Hepatocyte (in vitro differentiated cells): ENCODE measurements around the gene RAET1G. TPM values are rescaled to one million over a fixed set of nuclear protein-coding genes. Genes with fewer than 3 reads are reported as not detected.

Experiments used
- DNase-seq: peaks from one replicate; pipeline ENCODE4 v3.0.0-alpha.2; 2016; ENCODE audit warnings: low spot score
- H2AFZ ChIP-seq: fragments of 200-600 bp; sonication (generic); 2 replicates; pipeline ENCODE4 v1.6.0; 2016; ENCODE audit warnings: antibody characterized with exemption, mild to moderate bottlenecking
- H3K27ac ChIP-seq: fragments of 200-600 bp; sonication (generic); 2 replicates; pipeline ENCODE4 v1.5.1; 2016; ENCODE audit warnings: mild to moderate bottlenecking
- H3K27me3 ChIP-seq: fragments of 200-600 bp; sonication (generic); 2 replicates; pipeline ENCODE4 v1.6.1; 2016
- H3K36me3 ChIP-seq: fragments of 200-600 bp; sonication (generic); replicated peaks from 2 replicates; pipeline ENCODE4 v1.5.1; 2016; ENCODE audit warnings: low read depth; ENCODE audit not compliant: insufficient read depth
- H3K4me1 ChIP-seq: fragments of 200-600 bp; sonication (generic); 2 replicates; pipeline ENCODE4 v1.5.1; 2016; ENCODE audit warnings: mild to moderate bottlenecking, moderate library complexity; ENCODE audit not compliant: insufficient read depth
- H3K4me2 ChIP-seq: fragments of 200-600 bp; sonication (generic); 2 replicates; pipeline ENCODE4 v1.6.0; 2016
- H3K4me3 ChIP-seq: fragments of 200-600 bp; sonication (generic); 2 replicates; pipeline ENCODE4 v1.5.1; 2016; ENCODE audit warnings: mild to moderate bottlenecking
- H3K79me2 ChIP-seq: fragments of 200-600 bp; sonication (generic); 2 replicates; pipeline ENCODE4 v1.6.0; 2017; ENCODE audit warnings: mild to moderate bottlenecking
- H3K9me2 ChIP-seq: fragments of 200-600 bp; sonication (generic); replicated peaks from 2 replicates; pipeline ENCODE4 v1.6.0; 2017; ENCODE audit warnings: mild to moderate bottlenecking; ENCODE audit not compliant: insufficient read depth
- H3K9me3 ChIP-seq: fragments of 200-600 bp; sonication (generic); 2 replicates; pipeline ENCODE4 v1.5.1; 2016; ENCODE audit warnings: low read depth, mild to moderate bottlenecking
- H4K20me1 ChIP-seq: fragments of 200-600 bp; sonication (generic); 2 replicates; pipeline ENCODE4 v1.6.0; 2016; ENCODE audit warnings: mild to moderate bottlenecking; ENCODE audit not compliant: insufficient read depth, poor library complexity, severe bottlenecking
- EZH2 ChIP-seq: fragments of 200-600 bp; sonication (generic); IDR thresholded peaks from 2 replicates; pipeline ENCODE4 v1.6.1; 2016; ENCODE audit warnings: antibody characterized with exemption, mild to moderate bottlenecking, borderline replicate concordance
- EZH2phosphoT487 ChIP-seq: fragments of 200-600 bp; sonication (generic); IDR thresholded peaks from one replicate; pipeline ENCODE4 v1.6.1; 2018; ENCODE audit warnings: antibody characterized with exemption, mild to moderate bottlenecking, low read depth, moderate library complexity; ENCODE audit not compliant: unreplicated experiment, severe bottlenecking
- WGBS: methylation state at CpG from one replicate; pipeline ENCODE4 v1.1.6; 2016; ENCODE audit warnings: low lambda C conversion rate; ENCODE audit errors: missing lambda C conversion rate; 5-methylcytosine and 5-hydroxymethylcytosine counted together
- polyA plus RNA-seq: library from polyadenylated mRNA; unstranded; fragments of >200 nt; fragmentation: Nextera tagmentation; extraction: Ambion mirVana; gene quantifications from 2 replicates; pipeline ENCODE4 v1.2.1, GENCODE V29; 2016
- total RNA-seq: library from RNA; depleted of rRNA; stranded (reverse); fragments of >200 nt; gene quantifications from 2 replicates; pipeline ENCODE4 v1.2.3, GENCODE V29; 2014
- TF ChIP-seq, protein P1 (sequence below): fragments of 200-600 bp; sonication (generic); IDR thresholded peaks from 2 replicates; pipeline ENCODE4 v1.5.1; 2016; ENCODE audit warnings: antibody characterized with exemption, mild to moderate bottlenecking; ENCODE audit not compliant: poor library complexity

RAET1G gene
- total and polyA plus RNA-seq, 2 experiments from 2014 or later: 0.31 to 1.5 TPM

- no peaks in the 10 kb centered on the region for H3K27me3 ChIP-seq
- H3K4me3 ChIP-seq: no peak overlapping the region
- no peaks in the 10 kb centered on the region for H4K20me1 ChIP-seq
- TF ChIP-seq EZH2phosphoT487: no peak
- TF ChIP-seq, protein P1, sequence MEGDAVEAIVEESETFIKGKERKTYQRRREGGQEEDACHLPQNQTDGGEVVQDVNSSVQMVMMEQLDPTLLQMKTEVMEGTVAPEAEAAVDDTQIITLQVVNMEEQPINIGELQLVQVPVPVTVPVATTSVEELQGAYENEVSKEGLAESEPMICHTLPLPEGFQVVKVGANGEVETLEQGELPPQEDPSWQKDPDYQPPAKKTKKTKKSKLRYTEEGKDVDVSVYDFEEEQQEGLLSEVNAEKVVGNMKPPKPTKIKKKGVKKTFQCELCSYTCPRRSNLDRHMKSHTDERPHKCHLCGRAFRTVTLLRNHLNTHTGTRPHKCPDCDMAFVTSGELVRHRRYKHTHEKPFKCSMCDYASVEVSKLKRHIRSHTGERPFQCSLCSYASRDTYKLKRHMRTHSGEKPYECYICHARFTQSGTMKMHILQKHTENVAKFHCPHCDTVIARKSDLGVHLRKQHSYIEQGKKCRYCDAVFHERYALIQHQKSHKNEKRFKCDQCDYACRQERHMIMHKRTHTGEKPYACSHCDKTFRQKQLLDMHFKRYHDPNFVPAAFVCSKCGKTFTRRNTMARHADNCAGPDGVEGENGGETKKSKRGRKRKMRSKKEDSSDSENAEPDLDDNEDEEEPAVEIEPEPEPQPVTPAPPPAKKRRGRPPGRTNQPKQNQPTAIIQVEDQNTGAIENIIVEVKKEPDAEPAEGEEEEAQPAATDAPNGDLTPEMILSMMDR: no peak
- H3K9me3 ChIP-seq: no peaks in the 10 kb centered on the region
- H3K4me1 ChIP-seq: no peaks in the 10 kb centered on the region
- no peak overlapping the region for H3K4me2 ChIP-seq
- WGBS: 77% methylated on average over 3 of the region's 3 CpGs
- no peak for DNase-seq
- no peaks in the 10 kb centered on the region for H3K79me2 ChIP-seq
- no peak overlapping the region for H2AFZ ChIP-seq
- no peaks in the 10 kb centered on the region for H3K9me2 ChIP-seq
- no peaks in the 10 kb centered on the region for H3K36me3 ChIP-seq
- H3K27ac ChIP-seq: no peak overlapping the region
These were observed 46.5 kb downstream of the RAET1G start for GRCh38 chr6:149876241-149876933.

- DNase-seq: no peak
- Histone ChIP-seq H3K36me3 (no peaks in the 10 kb centered on the region), H3K9me2 (no peaks in the 10 kb centered on the region), H4K20me1 (no peaks in the 10 kb centered on the region), H2AFZ (no peak overlapping the region), H3K9me3 (no peaks in the 10 kb centered on the region), H3K4me1 (no peaks in the 10 kb centered on the region), H3K79me2 (no peaks in the 10 kb centered on the region), H3K4me3 (no peak overlapping the region), H3K4me2 (no peak overlapping the region), H3K27ac (no peak overlapping the region), H3K27me3 (no peaks in the 10 kb centered on the region)
- no peak for TF ChIP-seq EZH2phosphoT487
- TF ChIP-seq, protein P1: no peak
- no peak for TF ChIP-seq EZH2
- 91% methylated on average over 1 of the region's 1 CpG for whole genome bisulfite sequencing
These were observed 50.7 kb downstream of the RAET1G start for GRCh38 chr6:149872233-149872632.

DNA sequence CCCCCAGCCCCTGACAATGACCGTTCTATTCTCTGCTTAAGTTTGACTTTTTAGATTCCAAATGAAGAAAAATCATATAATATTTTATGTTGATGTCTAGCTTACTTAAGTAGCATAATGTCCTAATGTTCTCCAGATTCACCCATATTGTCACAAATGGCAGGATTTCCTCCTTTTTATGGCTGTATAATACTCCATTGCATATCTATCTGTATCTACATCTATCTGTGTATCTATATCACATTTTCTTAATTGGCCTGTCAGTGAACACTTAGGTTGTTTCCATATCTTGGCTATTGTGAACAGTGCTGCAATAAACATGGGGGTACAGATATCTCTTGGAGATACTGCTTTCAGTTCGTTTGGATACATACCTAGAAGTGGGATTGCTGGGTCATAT, 51.7 kb downstream of the RAET1G start:
- Histone ChIP-seq H4K20me1 (no peaks in the 10 kb centered on the region), H3K27ac (no peak overlapping the region), H3K4me2 (no peak overlapping the region), H3K27me3 (no peaks in the 10 kb centered on the region), H3K36me3 (no peaks in the 10 kb centered on the region), H3K4me3 (no peak overlapping the region), H3K9me3 (no peaks in the 10 kb centered on the region), H2AFZ (no peak overlapping the region), H3K4me1 (no peaks in the 10 kb centered on the region), H3K79me2 (no peaks in the 10 kb centered on the region), H3K9me2 (no peaks in the 10 kb centered on the region)
- WGBS: 87% methylated on average over 2 of the region's 2 CpGs
- no peak for DNase-seq
- TF ChIP-seq EZH2: no peak
- TF ChIP-seq EZH2phosphoT487: no peak
- TF ChIP-seq, protein P1: no peak
